HG02870 (cell line): ENCODE measurements around the gene SPATA13.

Source experiments
- ATAC-seq: cut with Tn5 transposase; IDR thresholded peaks from one replicate; pipeline ENCODE4 v1.9.1; 2021; ENCODE audit warnings: mild to moderate bottlenecking, moderate library complexity; ENCODE audit not compliant: unreplicated experiment

Gene SPATA13

GRCh38 chr13:24220086-24220703 is 59.7 kb downstream of the SPATA13 start:
- no peak for ATAC-seq

- ATAC-seq = no peak
Observed at GRCh38 chr13:24221007-24221406, 60.5 kb downstream of the SPATA13 start.

- ATAC-seq = no peak
Observed at GRCh38 chr13:24222756-24223155, 62.2 kb downstream of the SPATA13 start.

GRCh38 chr13:24223341-24224231 is 63.1 kb downstream of the SPATA13 start:
- peak; percentile 43 for ATAC-seq

GRCh38 chr13:24224232-24224680 is 63.7 kb downstream of the SPATA13 start:
- peak; percentile 1 for ATAC-seq

- no peak for ATAC-seq
Observed at GRCh38 chr13:24225062-24225461, 64.5 kb downstream of the SPATA13 start.

GRCh38 chr13:24225930-24226329 is 65.4 kb downstream of the SPATA13 start:
- ATAC-seq = no peak

GRCh38 chr13:24226762-24227161 is 66.2 kb downstream of the SPATA13 start:
- no peak for ATAC-seq

- ATAC-seq = no peak
Observed at GRCh38 chr13:24228852-24229458, 68.4 kb downstream of the SPATA13 start.

GRCh38 chr13:24230428-24231072 is 70.0 kb downstream of the SPATA13 start:
- ATAC-seq = no peak

GRCh38 chr13:24231377-24231776 is 70.9 kb downstream of the SPATA13 start:
- ATAC-seq = no peak

GRCh38 chr13:24232037-24232436 is 71.5 kb downstream of the SPATA13 start:
- no peak for ATAC-seq

GRCh38 chr13:24232474-24232873 is 72.0 kb downstream of the SPATA13 start:
- no peak for ATAC-seq

GRCh38 chr13:24233351-24233901 is 72.9 kb downstream of the SPATA13 start:
- ATAC-seq = no peak

GRCh38 chr13:24234200-24234915 is 73.8 kb downstream of the SPATA13 start:
- ATAC-seq = no peak

GRCh38 chr13:24237356-24237755 is 76.8 kb downstream of the SPATA13 start:
- ATAC-seq = no peak

GRCh38 chr13:24241336-24241735 is 80.8 kb downstream of the SPATA13 start:
- no peak for ATAC-seq

GRCh38 chr13:24242100-24242499 is 81.6 kb downstream of the SPATA13 start:
- no peak for ATAC-seq

- no peak for ATAC-seq
Observed at GRCh38 chr13:24243302-24243701, 82.8 kb downstream of the SPATA13 start.

- ATAC-seq = no peak
Observed at GRCh38 chr13:24244802-24245201, 84.3 kb downstream of the SPATA13 start.
